ENCODE measurements around the gene GSTP1. TPM values are rescaled to one million over a fixed set of nuclear protein-coding genes. Genes with fewer than 3 reads are reported as not detected.
"Not testable (repeated sequence)": the region's sequence is repeated elsewhere in the genome, so short reads cannot be mapped to it uniquely, and the experiment has no call there.

Gene GSTP1
- total RNA-seq, 1 donor, result 294 TPM

- Histone ChIP-seq H3K27me3 (ENCODE audit: insufficient read depth, low read length) (no peaks in the 10 kb centered on the region), H3K4me3 (ENCODE audit: low read length) (no peak overlapping the region), H3K4me1 (ENCODE audit: insufficient read depth, low read length) (peaks cover 14% of the 10 kb centered on the region), H3K9me3 (ENCODE audit: low read depth, low read length) (no peaks in the 10 kb centered on the region)
These were observed 17.5 kb downstream of the GSTP1 start for GRCh38 chr11:67601098-67601497.

GRCh38 chr11:67604119-67604518 is 20.5 kb downstream of the GSTP1 start:
- peaks cover 31% of the 10 kb centered on the region for H3K4me1 ChIP-seq (ENCODE audit: insufficient read depth, low read length)
- not testable (repeated sequence) for H3K27me3 ChIP-seq (ENCODE audit: insufficient read depth, low read length); H3K4me3 ChIP-seq (ENCODE audit: low read length); H3K9me3 ChIP-seq (ENCODE audit: low read depth, low read length)

- no peak overlapping the region for H3K4me3 ChIP-seq (ENCODE audit: low read length)
- H3K9me3 ChIP-seq (ENCODE audit: low read depth, low read length), result no peaks in the 10 kb centered on the region
- H3K27me3 ChIP-seq (ENCODE audit: insufficient read depth, low read length), result no peaks in the 10 kb centered on the region
- H3K4me1 ChIP-seq (ENCODE audit: insufficient read depth, low read length), result peaks cover 31% of the 10 kb centered on the region
These were observed 21.2 kb downstream of the GSTP1 start for GRCh38 chr11:67604815-67605214.

- Histone ChIP-seq H3K9me3 (ENCODE audit: low read depth, low read length) (no peaks in the 10 kb centered on the region), H3K4me1 (ENCODE audit: insufficient read depth, low read length) (peaks cover 28% of the 10 kb centered on the region), H3K27me3 (ENCODE audit: insufficient read depth, low read length) (no peaks in the 10 kb centered on the region), H3K4me3 (ENCODE audit: low read length) (no peak overlapping the region)
These were observed 21.8 kb downstream of the GSTP1 start for GRCh38 chr11:67605231-67606011.

GRCh38 chr11:67606093-67606491 is 22.5 kb downstream of the GSTP1 start:
- H3K9me3 ChIP-seq (ENCODE audit: low read depth, low read length), result no peaks in the 10 kb centered on the region
- H3K4me1 ChIP-seq (ENCODE audit: insufficient read depth, low read length), result peaks cover 21% of the 10 kb centered on the region
- H3K4me3 ChIP-seq (ENCODE audit: low read length), result peak overlapping the region; percentile 76
- no peaks in the 10 kb centered on the region for H3K27me3 ChIP-seq (ENCODE audit: insufficient read depth, low read length)

GRCh38 chr11:67606492-67607295 is 23.1 kb downstream of the GSTP1 start, which contains the start of gene NDUFV1:
NDUFV1 (plus strand) TSS chr11:67606936; CDS start chr11:67607005, 69 bp downstream.
- Histone ChIP-seq H3K9me3 (ENCODE audit: low read depth, low read length) (no peaks in the 10 kb centered on the region), H3K27me3 (ENCODE audit: insufficient read depth, low read length) (no peaks in the 10 kb centered on the region), H3K4me1 (ENCODE audit: insufficient read depth, low read length) (peaks cover 19% of the 10 kb centered on the region), H3K4me3 (ENCODE audit: low read length) (peak within 1 kb of the TSS; percentile 76)

- Histone ChIP-seq H3K9me3 (ENCODE audit: low read depth, low read length) (no peaks in the 10 kb centered on the region), H3K4me1 (ENCODE audit: insufficient read depth, low read length) (peaks cover 19% of the 10 kb centered on the region), H3K27me3 (ENCODE audit: insufficient read depth, low read length) (no peaks in the 10 kb centered on the region), H3K4me3 (ENCODE audit: low read length) (peak overlapping the region; percentile 76)
These were observed 23.9 kb downstream of the GSTP1 start for GRCh38 chr11:67607507-67607906.

- Histone ChIP-seq H3K27me3 (ENCODE audit: insufficient read depth, low read length) (no peaks in the 10 kb centered on the region), H3K4me1 (ENCODE audit: insufficient read depth, low read length) (peaks cover 28% of the 10 kb centered on the region), H3K9me3 (ENCODE audit: low read depth, low read length) (no peaks in the 10 kb centered on the region), H3K4me3 (ENCODE audit: low read length) (no peak overlapping the region)
These were observed 24.9 kb downstream of the GSTP1 start for GRCh38 chr11:67608486-67608885.

- Histone ChIP-seq H3K4me3 (ENCODE audit: low read length) (no peak overlapping the region), H3K27me3 (ENCODE audit: insufficient read depth, low read length) (no peaks in the 10 kb centered on the region), H3K4me1 (ENCODE audit: insufficient read depth, low read length) (peaks cover 36% of the 10 kb centered on the region), H3K9me3 (ENCODE audit: low read depth, low read length) (no peaks in the 10 kb centered on the region)
These were observed 25.7 kb downstream of the GSTP1 start for GRCh38 chr11:67609316-67609715.

- Histone ChIP-seq H3K4me1 (ENCODE audit: insufficient read depth, low read length) (peaks cover 47% of the 10 kb centered on the region), H3K27me3 (ENCODE audit: insufficient read depth, low read length) (no peaks in the 10 kb centered on the region), H3K9me3 (ENCODE audit: low read depth, low read length) (no peaks in the 10 kb centered on the region), H3K4me3 (ENCODE audit: low read length) (no peak overlapping the region)
These were observed 26.8 kb downstream of the GSTP1 start for GRCh38 chr11:67610302-67610868.

- H3K4me1 ChIP-seq (ENCODE audit: insufficient read depth, low read length), result peaks cover 53% of the 10 kb centered on the region
These were observed 27.6 kb downstream of the GSTP1 start for GRCh38 chr11:67611165-67611564.

GRCh38 chr11:67611704-67612587 is 28.3 kb downstream of the GSTP1 start:
- Histone ChIP-seq H3K9me3 (ENCODE audit: low read depth, low read length) (no peaks in the 10 kb centered on the region), H3K4me1 (ENCODE audit: insufficient read depth, low read length) (peaks cover 51% of the 10 kb centered on the region), H3K4me3 (ENCODE audit: low read length) (no peak overlapping the region), H3K27me3 (ENCODE audit: insufficient read depth, low read length) (no peaks in the 10 kb centered on the region)

More at GRCh38 chr11:67611165-67611564, 27.6 kb downstream of the GSTP1 start:
- H3K9me3 ChIP-seq (ENCODE audit: low read depth, low read length), result no peaks in the 10 kb centered on the region
- no peaks in the 10 kb centered on the region for H3K27me3 ChIP-seq (ENCODE audit: insufficient read depth, low read length)
- H3K4me3 ChIP-seq (ENCODE audit: low read length), result no peak overlapping the region

GRCh38 chr11:67612751-67613150 is 29.1 kb downstream of the GSTP1 start:
- no peaks in the 10 kb centered on the region for H3K27me3 ChIP-seq (ENCODE audit: insufficient read depth, low read length)
- H3K4me3 ChIP-seq (ENCODE audit: low read length), result no peak overlapping the region
- H3K4me1 ChIP-seq (ENCODE audit: insufficient read depth, low read length), result peaks cover 44% of the 10 kb centered on the region
- H3K9me3 ChIP-seq (ENCODE audit: low read depth, low read length), result no peaks in the 10 kb centered on the region

GRCh38 chr11:67613313-67613959 is 29.8 kb downstream of the GSTP1 start:
- Histone ChIP-seq H3K4me3 (ENCODE audit: low read length) (no peak overlapping the region), H3K4me1 (ENCODE audit: insufficient read depth, low read length) (peaks cover 39% of the 10 kb centered on the region), H3K27me3 (ENCODE audit: insufficient read depth, low read length) (no peaks in the 10 kb centered on the region), H3K9me3 (ENCODE audit: low read depth, low read length) (no peaks in the 10 kb centered on the region)

Data from mononuclear cell (primary cell).